Naive thymus-derived CD8-positive, alpha-beta T cell (primary cell): Measurements from ENCODE around the gene DDX27. TPM values are rescaled to one million over a fixed set of nuclear protein-coding genes. Genes with fewer than 3 reads are reported as not detected.

Experiments
- ATAC-seq, 2 donors: fragments of 150-1000 bp; cut with Tn5 transposase in 1 of 2; sonication (Bioruptor Pico), chemical (Tn5 transposase) in 1 of 2; 1 replicate in 1 of 2; 2 replicates in 1 of 2; pipeline ENCODE4 v1.10.0; 2021; ENCODE audit warnings: mild to moderate bottlenecking in 2 of 2, moderate library complexity in 2 of 2
- POLR2A ChIA-PET: fragments of 350-600 bp; sonication (Branson Sonifier 250); formaldehyde crosslinking; loops from one replicate; lab custom pipeline; 2021; ENCODE audit warnings: antibody characterized with exemption; lab: Charles Lee
- DNase-seq, 10 donors: peaks; one replicate each; pipeline versions ENCODE4 v3.0.0 to v3.0.0-alpha.2; 2020 to 2022
- H3K27ac Mint-ChIP-seq, 10 donors: one replicate each; pipeline ENCODE4 v1.8.0; 2020 to 2022; ENCODE audit warnings: mild to moderate bottlenecking in 10 of 10, mixed read lengths in 10 of 10, moderate library complexity in 4 of 10, inconsistent platforms in 1 of 10
- H3K27me3 Mint-ChIP-seq, 5 donors: one replicate each; pipeline ENCODE4 v1.8.0; 2021 to 2022; ENCODE audit warnings: mixed read lengths in 5 of 5
- H3K36me3 Mint-ChIP-seq, 3 donors: one replicate each; pipeline ENCODE4 v1.8.0; 2020 to 2022; ENCODE audit warnings: mixed read lengths in 3 of 3, mild to moderate bottlenecking in 2 of 3, inconsistent platforms in 1 of 3
- H3K4me1 Mint-ChIP-seq, 4 donors: one replicate each; pipeline ENCODE4 v1.8.0; 2021 to 2022; ENCODE audit warnings: mixed read lengths in 4 of 4
- H3K4me3 Mint-ChIP-seq, 10 donors: one replicate each; pipeline ENCODE4 v1.8.0; 2020 to 2022; ENCODE audit warnings: mild to moderate bottlenecking in 10 of 10, mixed read lengths in 10 of 10, moderate library complexity in 6 of 10, inconsistent platforms in 1 of 10
- H3K9me3 Mint-ChIP-seq, 9 donors: one replicate each; pipeline ENCODE4 v1.8.0; 2020 to 2022; ENCODE audit warnings: mixed read lengths in 9 of 9, mild to moderate bottlenecking in 3 of 9, inconsistent platforms in 1 of 9, moderate library complexity in 1 of 9
- polyA plus RNA-seq, 3 donors: library from polyadenylated mRNA; unstranded; fragments of 300-500 nt; fragmentation: Illumina TruSeq; gene quantifications; one replicate each; pipeline ENCODE4 v1.2.3, GENCODE V29; 2021
- total RNA-seq, 8 experiments: library from RNA in 2 of 8; stranded (reverse) in 2 of 8; gene quantifications; one replicate each; pipeline ENCODE4 v1.2.3 and lab custom pipeline; 2021 to 2026

The DDX27 gene
- total and polyA plus RNA-seq, 5 experiments from 2014 or later = 28.4 to 65.2 (median 57.7) TPM

GRCh38 chr20:49287555-49288249, 68.5 kb downstream of the DDX27 start:
- H3K4me1 Mint-ChIP-seq = peaks cover 25 to 41% (median 32%) of the 10 kb centered on the region in 4 donors

DNA sequence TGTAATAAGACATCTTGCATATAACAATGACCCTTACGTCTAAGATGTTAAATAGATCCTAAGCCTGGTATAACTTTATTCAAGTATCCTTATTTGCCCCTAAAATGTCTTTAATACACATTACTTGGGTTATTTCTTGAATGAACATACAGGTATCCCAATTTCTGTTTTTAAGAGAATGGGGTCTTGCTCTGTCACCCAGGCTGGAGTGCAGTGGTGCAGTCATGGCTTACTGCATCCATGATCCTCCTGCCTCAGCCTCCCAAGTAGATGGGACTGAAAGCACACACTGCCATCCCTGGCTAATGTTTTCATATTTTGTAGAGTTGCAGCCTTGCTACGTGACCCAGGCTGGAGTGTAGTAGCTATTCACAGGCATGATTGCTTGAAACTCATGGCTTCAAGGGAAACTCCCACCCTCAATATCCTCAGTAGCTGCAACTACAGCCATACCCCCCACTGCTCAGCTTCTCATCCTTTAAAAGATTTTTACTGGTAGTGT, 69.1 kb downstream of the DDX27 start:
- H3K9me3 Mint-ChIP-seq = peaks cover 6 to 78% (median 40%) of the 10 kb centered on the region in 9 donors
- peak overlapping the region in 2 of 10 donors; percentile 18 to 25 for H3K27ac Mint-ChIP-seq
- ATAC-seq (no peak), DNase-seq (no peak)
- peaks cover 22 to 35% (median 26%) of the 10 kb centered on the region in 4 donors for H3K4me1 Mint-ChIP-seq
- no peaks in the 10 kb centered on the region for H3K27me3 Mint-ChIP-seq
- POLR2A ChIA-PET = interaction anchor here (2.7 kb wide), 1 partner anchor 10 kb away, joined by 16 read pairs; the partner anchor contains the start of gene ZNFX1
- H3K4me3 Mint-ChIP-seq = peak overlapping the region in 1 of 10 donors; percentile 22
- peaks cover 73 to 93% (median 89%) of the 10 kb centered on the region in 3 donors for H3K36me3 Mint-ChIP-seq

More at GRCh38 chr20:49287555-49288249, 68.5 kb downstream of the DDX27 start:
- POLR2A ChIA-PET = interaction anchor here (1.1 to 2.7 kb wide), 2 partner anchors 9 to 29 kb away, joined by 3 to 16 read pairs; partner anchors contain the start of gene ZNFX1
- Mint-ChIP-seq H3K4me3 (no peak overlapping the region), H3K36me3 (peaks cover 79 to 93% (median 93%) of the 10 kb centered on the region in 3 donors), H3K27me3 (no peaks in the 10 kb centered on the region), H3K27ac (peak overlapping the region in 1 of 10 donors; percentile 41), H3K9me3 (peaks cover 10 to 81% (median 41%) of the 10 kb centered on the region in 9 donors)
- DNase-seq (no peak), ATAC-seq (no peak)

- Mint-ChIP-seq H3K9me3 (peaks cover 0 to 74% (median 37%) of the 10 kb centered on the region in 9 donors), H3K4me3 (peak overlapping the region in 2 of 10 donors; percentile 2 to 22), H3K4me1 (peaks cover 15 to 27% (median 19%) of the 10 kb centered on the region in 4 donors), H3K27me3 (no peaks in the 10 kb centered on the region), H3K36me3 (peaks cover 68 to 88% (median 85%) of the 10 kb centered on the region in 3 donors), H3K27ac (peak overlapping the region in 2 of 10 donors; percentile 9 to 14)
- POLR2A ChIA-PET = interaction anchor here (2.7 kb wide), 1 partner anchor 11 kb away, joined by 16 read pairs; the partner anchor contains the start of gene ZNFX1
- ATAC-seq (no peak), DNase-seq (no peak)
Measured at GRCh38 chr20:49288784-49289696, 69.8 kb downstream of the DDX27 start.

DNA sequence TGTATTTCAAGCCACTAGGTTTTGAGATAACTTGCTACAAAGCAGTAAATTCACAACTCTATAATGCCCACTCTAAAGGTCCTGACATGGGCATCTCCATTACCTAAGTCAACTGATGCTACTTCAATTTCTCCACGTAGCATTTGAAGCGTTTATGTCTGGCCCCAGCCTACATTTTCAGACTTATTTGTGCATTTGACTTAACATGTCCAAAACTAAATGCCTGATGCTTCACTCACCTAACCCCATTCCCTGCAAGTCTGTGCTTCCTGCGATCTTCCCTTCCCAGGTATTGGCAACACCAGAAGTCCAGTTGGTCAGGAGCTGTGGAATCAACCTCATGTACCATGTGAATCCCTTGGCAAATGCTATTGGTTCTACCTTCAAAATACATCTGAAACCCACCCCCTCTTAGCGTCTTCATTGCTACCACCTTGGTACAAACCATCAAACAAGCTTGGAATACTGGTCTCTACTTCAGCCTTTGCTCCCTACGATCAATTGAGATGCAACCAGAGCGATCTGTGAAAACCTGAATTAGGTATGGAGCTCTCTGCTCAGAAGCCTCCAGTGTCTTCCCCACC, 71.5 kb downstream of the DDX27 start:
- peaks cover 58 to 78% (median 76%) of the 10 kb centered on the region in 3 donors for H3K36me3 Mint-ChIP-seq
- no peaks in the 10 kb centered on the region for H3K27me3 Mint-ChIP-seq
- POLR2A ChIA-PET = interaction anchor here (1.0 kb wide), 1 partner anchor 12 kb away, joined by 3 read pairs; no protein-coding TSS in a partner anchor
- H3K4me3 Mint-ChIP-seq = no peak overlapping the region
- ATAC-seq (no peak), DNase-seq (no peak)
- H3K27ac Mint-ChIP-seq = peak overlapping the region in 3 of 10 donors; percentile 37 to 69 (median 47)
- peaks cover 0 to 67% (median 33%) of the 10 kb centered on the region in 9 donors for H3K9me3 Mint-ChIP-seq
- H3K4me1 Mint-ChIP-seq = peaks cover 6 to 11% (median 8%) of the 10 kb centered on the region in 4 donors

GRCh38 chr20:49291200-49291599, 72.0 kb downstream of the DDX27 start:
- Mint-ChIP-seq H3K9me3 (peaks cover 0 to 62% (median 31%) of the 10 kb centered on the region in 9 donors), H3K36me3 (peaks cover 53 to 73% (median 73%) of the 10 kb centered on the region in 3 donors), H3K27me3 (no peaks in the 10 kb centered on the region), H3K27ac (peak overlapping the region in 2 of 10 donors; percentile 47 to 69), H3K4me1 (peaks cover 6 to 10% (median 8%) of the 10 kb centered on the region in 4 donors), H3K4me3 (peak overlapping the region in 1 of 10 donors; percentile 51)
- POLR2A ChIA-PET = no interaction called here
- ATAC-seq (no peak), DNase-seq (no peak)

DNA sequence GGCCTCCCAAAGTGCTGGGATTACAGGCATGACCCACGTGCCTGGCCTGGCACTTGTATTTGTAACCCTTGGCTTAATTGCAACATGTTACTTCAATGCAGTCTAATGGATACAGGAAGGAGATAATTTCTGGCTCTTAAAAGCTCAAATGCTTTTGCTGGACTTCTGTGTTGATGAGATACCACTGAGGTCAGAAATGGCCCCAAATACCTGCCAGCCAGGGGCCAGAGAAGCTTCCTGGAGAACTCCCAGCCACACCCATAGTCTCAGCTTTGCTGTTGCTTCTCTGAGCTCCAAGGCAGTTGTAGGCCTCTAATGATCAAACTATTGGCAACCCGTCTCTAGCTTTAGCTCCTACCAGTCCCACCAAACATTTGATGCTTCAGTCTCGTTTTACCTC, 72.8 kb downstream of the DDX27 start:
- Mint-ChIP-seq H3K27me3 (no peaks in the 10 kb centered on the region), H3K27ac (peak overlapping the region in 2 of 10 donors; percentile 29), H3K4me3 (no peak overlapping the region), H3K4me1 (peaks cover 8 to 10% (median 8%) of the 10 kb centered on the region in 4 donors), H3K9me3 (peaks cover 0 to 54% (median 28%) of the 10 kb centered on the region in 9 donors), H3K36me3 (peaks cover 45 to 67% (median 65%) of the 10 kb centered on the region in 3 donors)
- no peak for ATAC-seq
- POLR2A ChIA-PET = interaction anchor here (0.8 to 1.7 kb wide), 3 partner anchors 14 to 31 kb away, joined by 3 to 7 read pairs (median 6); partner anchors contain the start of gene ZNFX1
- no peak for DNase-seq

- H3K9me3 Mint-ChIP-seq = peaks cover 0 to 42% (median 21%) of the 10 kb centered on the region in 9 donors
- POLR2A ChIA-PET = interaction anchor here (0.8 to 1.7 kb wide), 2 partner anchors 15 to 27 kb away, joined by 3 to 6 read pairs; partner anchors contain the start of gene ZNFX1
- no peak overlapping the region for H3K4me3 Mint-ChIP-seq
Measured at GRCh38 chr20:49293122-49293521, 73.9 kb downstream of the DDX27 start.

More at GRCh38 chr20:49293122-49293521, 73.9 kb downstream of the DDX27 start:
- Mint-ChIP-seq H3K36me3 (peaks cover 34 to 57% (median 56%) of the 10 kb centered on the region in 3 donors), H3K27me3 (no peaks in the 10 kb centered on the region), H3K27ac (no peak overlapping the region), H3K4me1 (peaks cover 11 to 19% (median 12%) of the 10 kb centered on the region in 4 donors)
- ATAC-seq (no peak), DNase-seq (no peak)

Other genes starting within 250 kb of the DDX27 start
- gene CSE1L, start 173.1 kb upstream of the DDX27 start, total RNA-seq = 10 to 100 TPM; 42.6 TPM
- gene CSE1L, start 173.1 kb upstream of the DDX27 start, polyA plus RNA-seq = 10 to 100 TPM; 22.8 to 30.0 (median 23.8) TPM
- 10 to 100 TPM; 43.8 to 45.3 TPM for gene STAU1, start 31.1 kb upstream of the DDX27 start, total RNA-seq
- gene STAU1, start 31.1 kb upstream of the DDX27 start, polyA plus RNA-seq = 10 to 100 TPM; 28.5 to 34.7 (median 30.2) TPM
- 10 to 100 TPM; 56.4 to 57.2 TPM for gene ZNFX1, start 58.6 kb downstream of the DDX27 start, total RNA-seq
- 10 to 100 TPM; 28.1 to 45.0 (median 35.8) TPM for gene ZNFX1, start 58.6 kb downstream of the DDX27 start, polyA plus RNA-seq